K562 (cell line): Measurements from ENCODE around the gene FREM3. TPM values are rescaled to one million over a fixed set of nuclear protein-coding genes. Genes with fewer than 3 reads are reported as not detected.

Experiments
- ATAC-seq: fragments of 200-7000 bp; cut with Tn5 transposase; 3 replicates; pipeline ENCODE4 v1.9.1; 2020; ENCODE audit warnings: moderate library complexity
- BruUV-seq: library from RNA; stranded (reverse); fragments of 400-500 nt; replicated peaks from 2 replicates; lab custom pipeline; 2021; lab: Mats Ljungman, UMichigan
- CTCF ChIA-PET: fragments of 300-600 bp; formaldehyde crosslinking; extraction: SDS; loops from one replicate; lab custom pipeline; 2021; ENCODE audit warnings: low intra/inter-chr PET ratio; lab: Yijun Ruan, JAX
- POLR2A ChIA-PET: fragments of 300-600, 350-650 bp; sonication (Branson Sonifier 250); formaldehyde crosslinking; extraction: SDS; loops from one replicate; lab custom pipeline; 2021; ENCODE audit warnings: antibody characterized with exemption, inconsistent platforms; lab: Yijun Ruan, JAX
- DNase-seq, 4 experiments: peaks; one replicate each; pipeline versions ENCODE4 v3.0.0 to v3.0.0-alpha.2; 2011 to 2018; ENCODE audit warnings: low spot score in 3 of 4, mixed read lengths in 3 of 4; ENCODE audit errors: extremely low read depth in 1 of 4
- FAIRE-seq: peaks from 2 replicates; lab custom pipeline; 2011; peaks lifted over from hg19 to GRCh38; lab: Jason Lieb, UNC
- H2AFZ ChIP-seq: 2 replicates; pipeline ENCODE4 v1.6.0; 2011; ENCODE audit warnings: low read depth, low read length, control low read depth, inconsistent platforms
- H3K27ac ChIP-seq: fragments of 200-600 bp; 3 replicates; pipeline ENCODE4 v1.8.0; 2011; ENCODE audit warnings: low read depth, mild to moderate bottlenecking, control low read depth, inconsistent platforms, low read length, moderate library complexity, mixed read lengths; ENCODE audit errors: extremely low read depth
- H3K27me3 ChIP-seq, 2 experiments: fragments of 300-600 bp in 1 of 2; 2 replicates in 1 of 2; 3 replicates in 1 of 2; pipeline versions ENCODE4 v1.6.0 to v1.8.0; 2011; ENCODE audit warnings: inconsistent platforms in 2 of 2, low read length in 2 of 2, mild to moderate bottlenecking in 1 of 2, mixed read lengths in 1 of 2, moderate library complexity in 1 of 2; ENCODE audit not compliant: control insufficient read depth in 2 of 2, insufficient read depth in 2 of 2
- H3K36me3 ChIP-seq: fragments of 300-600 bp; 3 replicates; pipeline ENCODE4 v1.8.0; 2011; ENCODE audit warnings: mild to moderate bottlenecking, low read length, inconsistent platforms; ENCODE audit not compliant: control insufficient read depth, insufficient read depth
- H3K4me1 ChIP-seq, 2 experiments: fragments of 200-600 bp in 1 of 2; replicated peaks in 1 of 2; 2 replicates in 1 of 2; 3 replicates in 1 of 2; pipeline versions ENCODE4 v1.5.1 to v1.8.0; 2011; ENCODE audit warnings: inconsistent platforms in 2 of 2, low read length in 2 of 2, mild to moderate bottlenecking in 1 of 2, mixed read lengths in 1 of 2, moderate library complexity in 1 of 2; ENCODE audit not compliant: control insufficient read depth in 2 of 2, insufficient read depth in 2 of 2
- H3K4me2 ChIP-seq: 2 replicates; pipeline ENCODE4 v1.6.1; 2011; ENCODE audit warnings: low read length, control low read depth, inconsistent platforms, mixed read lengths; ENCODE audit not compliant: insufficient read depth
- H3K4me3 ChIP-seq: fragments of 200-600 bp; sonication (generic), shearing (Covaris generic); 2 replicates; pipeline ENCODE4 v1.5.1; 2016; ENCODE audit warnings: control low read depth, inconsistent platforms
- H3K79me2 ChIP-seq: fragments of 200-600 bp; 3 replicates; pipeline ENCODE4 v1.8.0; 2011; ENCODE audit warnings: low read length, inconsistent platforms; ENCODE audit not compliant: control insufficient read depth, insufficient read depth
- H3K9ac ChIP-seq, 2 experiments: 2 replicates each; pipeline versions ENCODE4 v1.6.0 to v1.6.1; 2011; ENCODE audit warnings: low read depth in 2 of 2, low read length in 2 of 2, control low read depth in 1 of 2, inconsistent platforms in 1 of 2, mild to moderate bottlenecking in 1 of 2, mixed read lengths in 1 of 2; ENCODE audit not compliant: insufficient read depth in 1 of 2
- H3K9me1 ChIP-seq: one replicate; pipeline ENCODE4 v1.6.0; 2011; ENCODE audit warnings: inconsistent platforms, mild to moderate bottlenecking, low read length, moderate library complexity; ENCODE audit not compliant: control insufficient read depth, insufficient read depth
- H3K9me3 ChIP-seq: replicated peaks from 2 replicates; pipeline ENCODE4 v1.5.1; 2011; ENCODE audit warnings: low read depth, low read length, inconsistent platforms; ENCODE audit not compliant: control insufficient read depth, insufficient read depth
- H4K20me1 ChIP-seq: replicated peaks from 2 replicates; pipeline ENCODE4 v1.6.1; 2011; ENCODE audit warnings: low read length, inconsistent platforms, mixed read lengths; ENCODE audit not compliant: control insufficient read depth, insufficient read depth
- PHF21A ChIP-seq: fragments of 450-650 bp; IDR thresholded peaks from 2 replicates; pipeline ENCODE4 v1.6.1; 2017; ENCODE audit warnings: low read depth, borderline replicate concordance
- SIRT6 ChIP-seq: IDR thresholded peaks from one replicate; pipeline ENCODE4 v1.6.1; 2012; ENCODE audit warnings: low read depth, mild to moderate bottlenecking, control low read depth, inconsistent platforms, low read length, moderate library complexity
- SRSF7 ChIP-seq: fragments of 200-400 bp; formaldehyde crosslinking; optimal IDR thresholded peaks from 2 replicates; pipeline ENCODE3; 2017; ENCODE audit warnings: mild to moderate bottlenecking, low read depth, low read length
- TGIF2 ChIP-seq: sonication (generic); formaldehyde crosslinking; IDR thresholded peaks from 2 replicates; pipeline ENCODE4 v1.8.1; 2022; ENCODE audit warnings: mild to moderate bottlenecking, missing genetic modification reagents, moderate library complexity
- ZFP1 ChIP-seq: fragments of 450-650 bp; formaldehyde crosslinking; IDR thresholded peaks from 2 replicates; pipeline ENCODE4 v1.4.0; 2020; ENCODE audit warnings: mild to moderate bottlenecking, mixed read lengths
- ZNF12 ChIP-seq: sonication (generic); formaldehyde crosslinking; IDR thresholded peaks from 2 replicates; pipeline ENCODE4 v1.4.0; 2020; ENCODE audit warnings: mild to moderate bottlenecking, missing genetic modification reagents
- ZNF282 ChIP-seq: sonication (generic); formaldehyde crosslinking; IDR thresholded peaks from 2 replicates; pipeline ENCODE4 v1.8.1; 2023; ENCODE audit warnings: missing genetic modification reagents
- ZNF717 ChIP-seq: fragments of 250-450 bp; sonication (Bioruptor Pico); IDR thresholded peaks from 2 replicates; pipeline ENCODE4 v1.5.0; 2021
- WGBS: fragments of 100-300 bp; shearing (Covaris generic); methylation state at CpG from one replicate; pipeline ENCODE4 v1.1.6; 2016; ENCODE audit warnings: low coverage, mixed read lengths; ENCODE audit not compliant: insufficient coverage; ENCODE audit errors: missing lambda C conversion rate; 5-methylcytosine and 5-hydroxymethylcytosine counted together
- in situ Hi-C: fragments of 300-500 bp; cut with MboI; formaldehyde crosslinking; loops from 4 replicates; pipeline ENCODE4 v1.15.0; 2018; ENCODE audit warnings: inconsistent platforms, mixed read lengths
- intact Hi-C: fragments of 100-400 bp; cut with micrococcal nuclease; formaldehyde crosslinking; loops from 2 replicates; pipeline ENCODE4 v1.14.2; 2022
- polyA plus RNA-seq, 8 experiments: library from polyadenylated mRNA; depleted of rRNA in 4 of 8; stranded (reverse) in 5 of 8; unstranded in 3 of 8; fragments of >200 nt; fragmentation: Nextera tagmentation in 2 of 8; fragmentation: Illumina TruSeq in 1 of 8; extraction: Ambion mirVana in 2 of 8; extraction: Trizol in 1 of 8; gene quantifications; 2 replicates each; pipeline versions ENCODE4 v1.2.1 to v1.2.3, GENCODE V29; 2011 to 2014; ENCODE audit warnings: inconsistent platforms in 1 of 8, missing spikeins in 1 of 8
- total RNA-seq, 7 experiments: library from RNA; depleted of rRNA in 6 of 7; stranded (reverse); fragments of >200 nt in 6 of 7; fragmentation: Illumina TruSeq in 2 of 7; extraction: Trizol in 2 of 7; gene quantifications; 2 replicates each; pipeline versions ENCODE4 v1.2.1 to v1.2.3, GENCODE V29; 2011 to 2021; ENCODE audit warnings: low replicate concordance in 1 of 7
- TF ChIP-seq, protein P1 (sequence below): fragments of 250-450 bp; sonication (Bioruptor Pico); IDR thresholded peaks from 2 replicates; pipeline ENCODE4 v1.8.0; 2021; ENCODE audit warnings: moderate library complexity, mild to moderate bottlenecking, inconsistent platforms

Gene FREM3
- total and polyA plus RNA-seq, 9 of the 15 experiments (the other 6 are each of a cell fraction or from before 2014, with no cell fraction given), result not detected

GRCh38 chr4:143692241-143692640, 8.2 kb downstream of the FREM3 start:
- no peak overlapping the region for H2AFZ ChIP-seq
- no peaks in the 10 kb centered on the region for H3K9me3 ChIP-seq
- no TSS peak for BruUV-seq
- intact Hi-C loops, result no loop called here
- no peak overlapping the region for H3K27ac ChIP-seq
- H3K4me1 ChIP-seq, result no peaks in the 10 kb centered on the region
- TF ChIP-seq ZFP1 (no peak), ZNF12 (CRISPR knock-in tag) (no peak), PHF21A (no peak), SIRT6 (no peak), ZNF282 (no peak), TGIF2 (CRISPR knock-in tag) (no peak), SRSF7 (no peak), ZNF717 (CRISPR knock-in tag) (no peak)
- TF ChIP-seq, protein P1, sequence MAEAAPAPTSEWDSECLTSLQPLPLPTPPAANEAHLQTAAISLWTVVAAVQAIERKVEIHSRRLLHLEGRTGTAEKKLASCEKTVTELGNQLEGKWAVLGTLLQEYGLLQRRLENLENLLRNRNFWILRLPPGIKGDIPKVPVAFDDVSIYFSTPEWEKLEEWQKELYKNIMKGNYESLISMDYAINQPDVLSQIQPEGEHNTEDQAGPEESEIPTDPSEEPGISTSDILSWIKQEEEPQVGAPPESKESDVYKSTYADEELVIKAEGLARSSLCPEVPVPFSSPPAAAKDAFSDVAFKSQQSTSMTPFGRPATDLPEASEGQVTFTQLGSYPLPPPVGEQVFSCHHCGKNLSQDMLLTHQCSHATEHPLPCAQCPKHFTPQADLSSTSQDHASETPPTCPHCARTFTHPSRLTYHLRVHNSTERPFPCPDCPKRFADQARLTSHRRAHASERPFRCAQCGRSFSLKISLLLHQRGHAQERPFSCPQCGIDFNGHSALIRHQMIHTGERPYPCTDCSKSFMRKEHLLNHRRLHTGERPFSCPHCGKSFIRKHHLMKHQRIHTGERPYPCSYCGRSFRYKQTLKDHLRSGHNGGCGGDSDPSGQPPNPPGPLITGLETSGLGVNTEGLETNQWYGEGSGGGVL (CRISPR knock-in tag), result no peak
- no peaks in the 10 kb centered on the region for H3K36me3 ChIP-seq
- H3K79me2 ChIP-seq, result no peaks in the 10 kb centered on the region
- ChIA-PET POLR2A (no interaction called here), CTCF (interaction anchor here (0.6 kb wide), 1 partner anchor 16 kb away, joined by 3 read pairs; no protein-coding TSS in a partner anchor)
- H3K4me3 ChIP-seq, result no peak overlapping the region
- no peak for FAIRE-seq
- in situ Hi-C loops, result no loop called here
- H3K4me2 ChIP-seq, result no peak overlapping the region
- DNase-seq, result no peak
- H3K9ac ChIP-seq, result no peak overlapping the region
- H3K27me3 ChIP-seq, result peaks cover 2 to 4% of the 10 kb centered on the region in 2 experiments; a peak in 1 of 5 replicates
- WGBS, result 0% methylated on average over 1 of the region's 1 CpG
- H4K20me1 ChIP-seq, result no peaks in the 10 kb centered on the region
- no peak for ATAC-seq
- no peaks in the 10 kb centered on the region for H3K9me1 ChIP-seq
